Chondrocyte (in vitro differentiated cells): ENCODE data around the gene ABTB2. TPM values are rescaled to one million over a fixed set of nuclear protein-coding genes. Genes with fewer than 3 reads are reported as not detected.

Source experiments
- DNase-seq: peaks from one replicate; pipeline ENCODE4 v3.0.0; 2021; ENCODE audit warnings: mixed read lengths, low spot score
- H3K27ac Mint-ChIP-seq: one replicate; pipeline ENCODE4 v1.8.0; 2021; ENCODE audit warnings: mild to moderate bottlenecking, moderate library complexity, mixed read lengths; ENCODE audit not compliant: unreplicated experiment
- H3K27me3 Mint-ChIP-seq: 2 replicates; pipeline ENCODE4 v1.8.0; 2021; ENCODE audit warnings: low read depth, mixed read lengths
- H3K36me3 Mint-ChIP-seq: 2 replicates; pipeline ENCODE4 v1.8.0; 2021; ENCODE audit warnings: low read depth, mixed read lengths
- H3K4me1 Mint-ChIP-seq: 2 replicates; pipeline ENCODE4 v1.8.0; 2021; ENCODE audit warnings: low read depth, mild to moderate bottlenecking, mixed read lengths
- H3K4me3 Mint-ChIP-seq: one replicate; pipeline ENCODE4 v1.8.0; 2021; ENCODE audit warnings: mild to moderate bottlenecking, moderate library complexity, mixed read lengths; ENCODE audit not compliant: unreplicated experiment
- H3K9me3 Mint-ChIP-seq: 2 replicates; pipeline ENCODE4 v1.8.0; 2021; ENCODE audit warnings: low read depth, mixed read lengths
- CTCF ChIP-seq: fragments of 200-600 bp; sonication (generic); IDR thresholded peaks from 2 replicates; pipeline ENCODE4 v1.5.0; 2021; ENCODE audit warnings: antibody characterized with exemption, mild to moderate bottlenecking, moderate library complexity
- total RNA-seq: library from RNA; stranded (reverse); gene quantifications from 3 replicates; pipeline ENCODE4 v1.2.1, GENCODE V29; 2021

ABTB2 gene
- total RNA-seq, 1 donor from 2014 or later: 3.1 TPM

- peaks cover 3% of the 10 kb centered on the region for H3K36me3 Mint-ChIP-seq
These were observed 159.3 kb downstream of the ABTB2 start for GRCh38 chr11:34198523-34198922.

GRCh38 chr11:34197256-34197655 lies 160.6 kb downstream of the ABTB2 start:
- Mint-ChIP-seq H3K27ac (no peak overlapping the region), H3K4me3 (no peak overlapping the region), H3K27me3 (no peaks in the 10 kb centered on the region), H3K36me3 (peaks cover 3% of the 10 kb centered on the region), H3K4me1 (peaks cover 22% of the 10 kb centered on the region), H3K9me3 (no peaks in the 10 kb centered on the region)
- no peak for DNase-seq
- TF ChIP-seq CTCF: no peak

More at GRCh38 chr11:34198523-34198922, 159.3 kb downstream of the ABTB2 start:
- peaks cover 10% of the 10 kb centered on the region for H3K4me1 Mint-ChIP-seq
- TF ChIP-seq CTCF: no peak
- H3K27ac Mint-ChIP-seq: no peak overlapping the region
- DNase-seq: no peak
- no peaks in the 10 kb centered on the region for H3K9me3 Mint-ChIP-seq
- no peaks in the 10 kb centered on the region for H3K27me3 Mint-ChIP-seq
- no peak overlapping the region for H3K4me3 Mint-ChIP-seq

- DNase-seq: no peak
These were observed 163.1 kb downstream of the ABTB2 start for GRCh38 chr11:34194576-34195335.

GRCh38 chr11:34192481-34193401 lies 165.1 kb downstream of the ABTB2 start:
- no peak for DNase-seq
- no peaks in the 10 kb centered on the region for H3K9me3 Mint-ChIP-seq
- peak overlapping the region; percentile 99 for H3K27ac Mint-ChIP-seq
- peaks cover 35% of the 10 kb centered on the region for H3K4me1 Mint-ChIP-seq
- TF ChIP-seq CTCF: no peak
- no peaks in the 10 kb centered on the region for H3K27me3 Mint-ChIP-seq
- no peaks in the 10 kb centered on the region for H3K36me3 Mint-ChIP-seq
- H3K4me3 Mint-ChIP-seq: peak overlapping the region; percentile 69

More at GRCh38 chr11:34194576-34195335, 163.1 kb downstream of the ABTB2 start:
- H3K4me3 Mint-ChIP-seq: no peak overlapping the region
- no peak for TF ChIP-seq CTCF
- peaks cover 24% of the 10 kb centered on the region for H3K4me1 Mint-ChIP-seq
- H3K9me3 Mint-ChIP-seq: no peaks in the 10 kb centered on the region
- no peaks in the 10 kb centered on the region for H3K27me3 Mint-ChIP-seq
- no peaks in the 10 kb centered on the region for H3K36me3 Mint-ChIP-seq
- no peak overlapping the region for H3K27ac Mint-ChIP-seq

- TF ChIP-seq CTCF: no peak
- Mint-ChIP-seq H3K4me3 (no peak overlapping the region), H3K9me3 (no peaks in the 10 kb centered on the region), H3K27ac (peak overlapping the region; percentile 18), H3K4me1 (peaks cover 41% of the 10 kb centered on the region), H3K27me3 (no peaks in the 10 kb centered on the region), H3K36me3 (no peaks in the 10 kb centered on the region)
- DNase-seq: no peak
These were observed 166.2 kb downstream of the ABTB2 start for GRCh38 chr11:34191578-34191977.
